GM23338 (cell line): ENCODE results near the gene AHCYL1. TPM values are rescaled to one million over a fixed set of nuclear protein-coding genes. Genes with fewer than 3 reads are reported as not detected.

Experiments
- ATAC-seq: fragments of 200-7000 bp; cut with Tn5 transposase; 3 replicates; pipeline ENCODE4 v1.9.1; 2020
- DNase-seq: peaks from one replicate; pipeline ENCODE4 v3.0.0-alpha.2; 2015; ENCODE audit warnings: low spot score
- H2AFZ ChIP-seq: fragments of 200-600 bp; sonication (generic); 2 replicates; pipeline ENCODE4 v1.8.0; 2016; ENCODE audit warnings: antibody characterized with exemption, mild to moderate bottlenecking, moderate library complexity
- H3F3A ChIP-seq: fragments of 200-600 bp; sonication (generic); replicated peaks from 2 replicates; pipeline ENCODE4 v1.8.0; 2017; ENCODE audit warnings: antibody characterized with exemption, mixed run types, low read depth
- H3K27ac ChIP-seq: fragments of 200-600 bp; sonication (generic); 2 replicates; pipeline ENCODE4 v1.6.1; 2016; ENCODE audit warnings: low read depth
- H3K27me3 ChIP-seq: fragments of 200-600 bp; sonication (generic); 2 replicates; pipeline ENCODE4 v1.8.0; 2016; ENCODE audit warnings: mild to moderate bottlenecking, mixed run types, moderate library complexity; ENCODE audit not compliant: insufficient read depth
- H3K36me3 ChIP-seq: fragments of 200-600 bp; sonication (generic); 2 replicates; pipeline ENCODE4 v1.8.0; 2016; ENCODE audit warnings: mild to moderate bottlenecking; ENCODE audit not compliant: insufficient read depth
- H3K4me1 ChIP-seq: fragments of 200-600 bp; sonication (generic); 2 replicates; pipeline ENCODE4 v1.8.0; 2016; ENCODE audit warnings: mild to moderate bottlenecking, moderate library complexity; ENCODE audit not compliant: insufficient read depth
- H3K4me2 ChIP-seq: fragments of 200-600 bp; sonication (generic); 2 replicates; pipeline ENCODE4 v1.7.1; 2017; ENCODE audit warnings: mixed run types
- H3K4me3 ChIP-seq: fragments of 200-600 bp; sonication (generic); 2 replicates; pipeline ENCODE4 v1.6.1; 2016; ENCODE audit warnings: mixed run types
- H3K79me2 ChIP-seq: fragments of 200-600 bp; sonication (generic); replicated peaks from 2 replicates; pipeline ENCODE4 v1.8.0; 2017; ENCODE audit warnings: mild to moderate bottlenecking; ENCODE audit not compliant: insufficient read depth
- H3K9me2 ChIP-seq: fragments of 200-600 bp; sonication (generic); 2 replicates; pipeline ENCODE4 v1.8.0; 2017; ENCODE audit not compliant: insufficient read depth
- H4K20me1 ChIP-seq: fragments of 200-600 bp; sonication (generic); replicated peaks from 2 replicates; pipeline ENCODE4 v1.8.0; 2017; ENCODE audit warnings: mild to moderate bottlenecking; ENCODE audit not compliant: insufficient read depth
- H3K27ac Mint-ChIP-seq: 2 replicates; pipeline ENCODE4 v1.8.0; 2020; ENCODE audit warnings: inconsistent platforms, mild to moderate bottlenecking, moderate library complexity, mixed read lengths
- H3K27me3 Mint-ChIP-seq: 3 replicates; pipeline ENCODE4 v1.8.0; 2022; ENCODE audit warnings: low read depth, mild to moderate bottlenecking, moderate library complexity, mixed read lengths, inconsistent platforms; ENCODE audit not compliant: insufficient read depth, poor library complexity
- H3K36me3 Mint-ChIP-seq: 3 replicates; pipeline ENCODE4 v1.8.0; 2021; ENCODE audit warnings: low read depth, mild to moderate bottlenecking, inconsistent platforms, moderate library complexity, mixed read lengths
- H3K4me1 Mint-ChIP-seq: 3 replicates; pipeline ENCODE4 v1.8.0; 2020; ENCODE audit warnings: mild to moderate bottlenecking, inconsistent platforms, mixed read lengths
- H3K4me3 Mint-ChIP-seq: 3 replicates; pipeline ENCODE4 v1.8.0; 2021; ENCODE audit warnings: moderate library complexity, mild to moderate bottlenecking, inconsistent platforms, mixed read lengths
- H3K9me3 Mint-ChIP-seq: 3 replicates; pipeline ENCODE4 v1.8.0; 2020; ENCODE audit warnings: moderate library complexity, mild to moderate bottlenecking, inconsistent platforms, mixed read lengths
- EZH2 ChIP-seq: fragments of 200-600 bp; sonication (generic); IDR thresholded peaks from one replicate; pipeline ENCODE4 v1.8.0; 2017; ENCODE audit warnings: antibody characterized with exemption, mild to moderate bottlenecking, low read depth; ENCODE audit not compliant: unreplicated experiment
- EZH2phosphoT487 ChIP-seq: fragments of 200-600 bp; sonication (generic); IDR thresholded peaks from one replicate; pipeline ENCODE4 v1.8.1; 2018; ENCODE audit warnings: antibody characterized with exemption; ENCODE audit not compliant: unreplicated experiment
- POLR2AphosphoS5 ChIP-seq: IDR thresholded peaks from 2 replicates; pipeline ENCODE4 v1.6.1; 2016; ENCODE audit warnings: antibody characterized with exemption, low read depth
- STAT1 ChIP-seq: IDR thresholded peaks from one replicate; pipeline ENCODE4 v1.6.1; 2016; ENCODE audit warnings: antibody characterized with exemption; ENCODE audit not compliant: unreplicated experiment
- ZNF114 ChIP-seq: fragments of 250-450 bp; sonication (Bioruptor Pico); IDR thresholded peaks from 2 replicates; pipeline ENCODE4 v1.5.0; 2020; ENCODE audit warnings: mild to moderate bottlenecking, moderate library complexity
- ZNF331 ChIP-seq: fragments of 250-450 bp; sonication (Bioruptor Pico); IDR thresholded peaks from 2 replicates; pipeline ENCODE4 v1.5.0; 2020; ENCODE audit warnings: low read depth, mild to moderate bottlenecking, moderate library complexity
- polyA plus RNA-seq: library from polyadenylated mRNA; unstranded; fragments of >200 nt; fragmentation: Nextera tagmentation; extraction: Ambion mirVana; gene quantifications from 2 replicates; pipeline ENCODE4 v1.2.1, GENCODE V29; 2016
- total RNA-seq: library from RNA; depleted of rRNA; stranded (reverse); fragments of >200 nt; shearing (Covaris generic); gene quantifications from 2 replicates; pipeline ENCODE4 v1.2.3, GENCODE V29; 2014
- TF ChIP-seq, protein P1 (sequence below): fragments of 250-450 bp; sonication (Bioruptor Pico); IDR thresholded peaks from 2 replicates; pipeline ENCODE4 v1.5.0; 2020; ENCODE audit warnings: mild to moderate bottlenecking, moderate library complexity
- TF ChIP-seq, protein P2 (sequence below): IDR thresholded peaks from one replicate; pipeline ENCODE4 v1.6.1; 2018; ENCODE audit warnings: antibody characterized with exemption; ENCODE audit not compliant: unreplicated experiment
- TF ChIP-seq, protein P3 (sequence below), 2 experiments: fragments of 200-600 bp in 1 of 2; sonication (generic) in 1 of 2; conservative IDR thresholded peaks; 2 replicates each; pipeline versions ENCODE4 v1.5.1 to v1.6.1; 2016 to 2017; ENCODE audit warnings: antibody characterized with exemption in 2 of 2, low read depth in 2 of 2, mild to moderate bottlenecking in 2 of 2, moderate library complexity in 1 of 2

The AHCYL1 gene
- total and polyA plus RNA-seq, 2 experiments from 2014 or later = 63.3 to 70.0 TPM

DNA sequence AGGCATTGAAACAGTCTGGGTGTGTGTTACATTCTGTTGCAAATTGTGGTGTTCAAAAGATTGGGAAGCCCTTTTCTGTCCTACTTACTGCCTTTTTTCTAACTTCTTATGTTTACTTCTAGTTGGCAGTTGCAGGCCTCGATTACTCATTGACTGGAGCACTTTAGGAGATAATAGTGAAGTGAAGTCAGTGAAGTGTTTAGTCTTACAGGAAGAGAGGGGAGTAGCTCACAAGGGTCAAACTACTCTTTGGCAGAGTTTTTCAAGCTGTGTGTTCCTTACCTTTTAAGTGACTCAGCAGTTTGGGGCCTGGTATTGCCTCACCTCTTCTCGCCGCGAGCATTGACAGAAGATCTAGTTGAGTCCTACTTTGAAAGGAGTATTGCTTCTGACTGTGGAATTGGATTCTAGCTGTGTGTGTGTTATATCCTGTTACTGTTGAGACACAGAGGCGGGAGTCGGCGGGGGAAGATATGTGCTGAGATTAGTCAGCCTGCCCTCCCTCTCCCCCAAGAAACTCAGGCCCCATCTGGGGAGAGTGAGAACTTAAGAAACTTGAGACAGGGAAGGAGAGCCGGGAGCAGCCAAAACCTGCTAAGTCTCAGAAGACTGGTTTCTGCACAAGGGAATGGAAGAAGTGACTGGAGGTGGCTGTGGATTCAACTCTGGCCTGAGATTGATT, 19.3 kb downstream of the AHCYL1 start:
- Histone ChIP-seq H3F3A (no peaks in the 10 kb centered on the region), H4K20me1 (peaks cover 14% of the 10 kb centered on the region; the same call in 1 of the 2 replicates), H3K36me3 (no peaks in the 10 kb centered on the region), H3K4me2 (peak overlapping the region; percentile 50), H2AFZ (no peak overlapping the region), H3K9me2 (no peaks in the 10 kb centered on the region), H3K4me3 (no peak overlapping the region), H3K27ac (peak overlapping the region; percentile 70), H3K79me2 (peaks cover 77% of the 10 kb centered on the region), H3K4me1 (peaks cover 53% of the 10 kb centered on the region), H3K27me3 (no peaks in the 10 kb centered on the region)
- Mint-ChIP-seq H3K4me1 (peaks cover 60% of the 10 kb centered on the region), H3K9me3 (no peaks in the 10 kb centered on the region), H3K36me3 (peaks cover 3% of the 10 kb centered on the region; the same call in 2 of the 3 replicates), H3K4me3 (peak overlapping the region; percentile 58), H3K27me3 (no peaks in the 10 kb centered on the region), H3K27ac (peak overlapping the region; percentile 97)
- peak; percentile 65 for DNase-seq
- TF ChIP-seq, protein P1, sequence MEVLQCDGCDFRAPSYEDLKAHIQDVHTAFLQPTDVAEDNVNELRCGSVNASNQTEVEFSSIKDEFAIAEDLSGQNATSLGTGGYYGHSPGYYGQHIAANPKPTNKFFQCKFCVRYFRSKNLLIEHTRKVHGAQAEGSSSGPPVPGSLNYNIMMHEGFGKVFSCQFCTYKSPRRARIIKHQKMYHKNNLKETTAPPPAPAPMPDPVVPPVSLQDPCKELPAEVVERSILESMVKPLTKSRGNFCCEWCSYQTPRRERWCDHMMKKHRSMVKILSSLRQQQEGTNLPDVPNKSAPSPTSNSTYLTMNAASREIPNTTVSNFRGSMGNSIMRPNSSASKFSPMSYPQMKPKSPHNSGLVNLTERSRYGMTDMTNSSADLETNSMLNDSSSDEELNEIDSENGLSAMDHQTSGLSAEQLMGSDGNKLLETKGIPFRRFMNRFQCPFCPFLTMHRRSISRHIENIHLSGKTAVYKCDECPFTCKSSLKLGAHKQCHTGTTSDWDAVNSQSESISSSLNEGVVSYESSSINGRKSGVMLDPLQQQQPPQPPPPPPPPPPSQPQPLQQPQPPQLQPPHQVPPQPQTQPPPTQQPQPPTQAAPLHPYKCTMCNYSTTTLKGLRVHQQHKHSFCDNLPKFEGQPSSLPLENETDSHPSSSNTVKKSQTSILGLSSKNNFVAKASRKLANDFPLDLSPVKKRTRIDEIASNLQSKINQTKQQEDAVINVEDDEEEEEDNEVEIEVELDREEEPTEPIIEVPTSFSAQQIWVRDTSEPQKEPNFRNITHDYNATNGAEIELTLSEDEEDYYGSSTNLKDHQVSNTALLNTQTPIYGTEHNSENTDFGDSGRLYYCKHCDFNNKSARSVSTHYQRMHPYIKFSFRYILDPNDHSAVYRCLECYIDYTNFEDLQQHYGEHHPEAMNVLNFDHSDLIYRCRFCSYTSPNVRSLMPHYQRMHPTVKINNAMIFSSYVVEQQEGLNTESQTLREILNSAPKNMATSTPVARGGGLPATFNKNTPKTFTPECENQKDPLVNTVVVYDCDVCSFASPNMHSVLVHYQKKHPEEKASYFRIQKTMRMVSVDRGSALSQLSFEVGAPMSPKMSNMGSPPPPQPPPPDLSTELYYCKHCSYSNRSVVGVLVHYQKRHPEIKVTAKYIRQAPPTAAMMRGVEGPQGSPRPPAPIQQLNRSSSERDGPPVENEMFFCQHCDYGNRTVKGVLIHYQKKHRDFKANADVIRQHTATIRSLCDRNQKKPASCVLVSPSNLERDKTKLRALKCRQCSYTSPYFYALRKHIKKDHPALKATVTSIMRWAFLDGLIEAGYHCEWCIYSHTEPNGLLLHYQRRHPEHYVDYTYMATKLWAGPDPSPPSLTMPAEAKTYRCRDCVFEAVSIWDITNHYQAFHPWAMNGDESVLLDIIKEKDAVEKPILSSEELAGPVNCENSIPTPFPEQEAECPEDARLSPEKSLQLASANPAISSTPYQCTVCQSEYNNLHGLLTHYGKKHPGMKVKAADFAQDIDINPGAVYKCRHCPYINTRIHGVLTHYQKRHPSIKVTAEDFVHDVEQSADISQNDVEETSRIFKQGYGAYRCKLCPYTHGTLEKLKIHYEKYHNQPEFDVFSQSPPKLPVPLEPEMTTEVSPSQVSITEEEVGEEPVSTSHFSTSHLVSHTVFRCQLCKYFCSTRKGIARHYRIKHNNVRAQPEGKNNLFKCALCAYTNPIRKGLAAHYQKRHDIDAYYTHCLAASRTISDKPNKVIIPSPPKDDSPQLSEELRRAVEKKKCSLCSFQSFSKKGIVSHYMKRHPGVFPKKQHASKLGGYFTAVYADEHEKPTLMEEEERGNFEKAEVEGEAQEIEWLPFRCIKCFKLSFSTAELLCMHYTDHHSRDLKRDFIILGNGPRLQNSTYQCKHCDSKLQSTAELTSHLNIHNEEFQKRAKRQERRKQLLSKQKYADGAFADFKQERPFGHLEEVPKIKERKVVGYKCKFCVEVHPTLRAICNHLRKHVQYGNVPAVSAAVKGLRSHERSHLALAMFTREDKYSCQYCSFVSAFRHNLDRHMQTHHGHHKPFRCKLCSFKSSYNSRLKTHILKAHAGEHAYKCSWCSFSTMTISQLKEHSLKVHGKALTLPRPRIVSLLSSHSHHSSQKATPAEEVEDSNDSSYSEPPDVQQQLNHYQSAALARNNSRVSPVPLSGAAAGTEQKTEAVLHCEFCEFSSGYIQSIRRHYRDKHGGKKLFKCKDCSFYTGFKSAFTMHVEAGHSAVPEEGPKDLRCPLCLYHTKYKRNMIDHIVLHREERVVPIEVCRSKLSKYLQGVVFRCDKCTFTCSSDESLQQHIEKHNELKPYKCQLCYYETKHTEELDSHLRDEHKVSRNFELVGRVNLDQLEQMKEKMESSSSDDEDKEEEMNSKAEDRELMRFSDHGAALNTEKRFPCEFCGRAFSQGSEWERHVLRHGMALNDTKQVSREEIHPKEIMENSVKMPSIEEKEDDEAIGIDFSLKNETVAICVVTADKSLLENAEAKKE (CRISPR knock-in tag) = 0 out of 2 replicates have a peak, but pooled peaks have one; percentile 6
- no peak for TF ChIP-seq STAT1
- ATAC-seq = peak; percentile 72

DNA sequence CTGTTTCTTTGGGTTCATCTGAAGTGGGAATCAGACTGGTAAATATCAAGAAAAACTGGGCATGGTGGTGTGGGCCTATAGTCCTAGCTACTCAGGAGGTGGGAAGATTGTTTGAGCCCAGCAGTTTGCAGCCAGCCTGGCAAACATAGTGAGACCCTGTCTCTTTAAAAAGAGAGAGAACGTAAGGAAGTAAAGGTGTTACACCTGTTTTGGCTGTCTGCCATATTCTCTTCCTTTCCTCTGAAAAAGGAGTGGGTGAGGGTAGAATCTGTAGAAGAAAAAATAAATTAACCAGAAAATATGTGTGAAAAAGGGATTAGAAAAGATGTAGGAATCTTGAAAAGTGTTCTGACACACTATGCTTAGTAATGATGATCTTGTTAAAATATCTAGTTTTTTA, 20.0 kb downstream of the AHCYL1 start:
- H2AFZ ChIP-seq = no peak overlapping the region
- H3K4me1 ChIP-seq = peaks cover 53% of the 10 kb centered on the region
- H4K20me1 ChIP-seq = peaks cover 14% of the 10 kb centered on the region; the same call in 1 of the 2 replicates
- peak overlapping the region; percentile 70 for H3K27ac ChIP-seq
- ATAC-seq (peak; percentile 31), DNase-seq (no peak)
- H3K4me3 Mint-ChIP-seq = peak overlapping the region; percentile 58
- no peaks in the 10 kb centered on the region for H3K27me3 Mint-ChIP-seq
- H3K79me2 ChIP-seq = peaks cover 71% of the 10 kb centered on the region
- no peaks in the 10 kb centered on the region for H3K9me2 ChIP-seq
- peak overlapping the region; percentile 50 for H3K4me2 ChIP-seq
- H3K4me3 ChIP-seq = no peak overlapping the region
- H3F3A ChIP-seq = no peaks in the 10 kb centered on the region
- peaks cover 6% of the 10 kb centered on the region; the same call in 1 of the 2 replicates for H3K36me3 ChIP-seq
- H3K27ac Mint-ChIP-seq = peak overlapping the region; percentile 97
- H3K27me3 ChIP-seq = no peaks in the 10 kb centered on the region
- no peaks in the 10 kb centered on the region for H3K9me3 Mint-ChIP-seq
- H3K4me1 Mint-ChIP-seq = peaks cover 60% of the 10 kb centered on the region
- peaks cover 10% of the 10 kb centered on the region for H3K36me3 Mint-ChIP-seq
- TF ChIP-seq EZH2phosphoT487 = no peak
- TF ChIP-seq, protein P2, sequence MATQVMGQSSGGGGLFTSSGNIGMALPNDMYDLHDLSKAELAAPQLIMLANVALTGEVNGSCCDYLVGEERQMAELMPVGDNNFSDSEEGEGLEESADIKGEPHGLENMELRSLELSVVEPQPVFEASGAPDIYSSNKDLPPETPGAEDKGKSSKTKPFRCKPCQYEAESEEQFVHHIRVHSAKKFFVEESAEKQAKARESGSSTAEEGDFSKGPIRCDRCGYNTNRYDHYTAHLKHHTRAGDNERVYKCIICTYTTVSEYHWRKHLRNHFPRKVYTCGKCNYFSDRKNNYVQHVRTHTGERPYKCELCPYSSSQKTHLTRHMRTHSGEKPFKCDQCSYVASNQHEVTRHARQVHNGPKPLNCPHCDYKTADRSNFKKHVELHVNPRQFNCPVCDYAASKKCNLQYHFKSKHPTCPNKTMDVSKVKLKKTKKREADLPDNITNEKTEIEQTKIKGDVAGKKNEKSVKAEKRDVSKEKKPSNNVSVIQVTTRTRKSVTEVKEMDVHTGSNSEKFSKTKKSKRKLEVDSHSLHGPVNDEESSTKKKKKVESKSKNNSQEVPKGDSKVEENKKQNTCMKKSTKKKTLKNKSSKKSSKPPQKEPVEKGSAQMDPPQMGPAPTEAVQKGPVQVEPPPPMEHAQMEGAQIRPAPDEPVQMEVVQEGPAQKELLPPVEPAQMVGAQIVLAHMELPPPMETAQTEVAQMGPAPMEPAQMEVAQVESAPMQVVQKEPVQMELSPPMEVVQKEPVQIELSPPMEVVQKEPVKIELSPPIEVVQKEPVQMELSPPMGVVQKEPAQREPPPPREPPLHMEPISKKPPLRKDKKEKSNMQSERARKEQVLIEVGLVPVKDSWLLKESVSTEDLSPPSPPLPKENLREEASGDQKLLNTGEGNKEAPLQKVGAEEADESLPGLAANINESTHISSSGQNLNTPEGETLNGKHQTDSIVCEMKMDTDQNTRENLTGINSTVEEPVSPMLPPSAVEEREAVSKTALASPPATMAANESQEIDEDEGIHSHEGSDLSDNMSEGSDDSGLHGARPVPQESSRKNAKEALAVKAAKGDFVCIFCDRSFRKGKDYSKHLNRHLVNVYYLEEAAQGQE = no peak
- TF ChIP-seq ZNF114 (CRISPR knock-in tag) = no peak
- no peak for TF ChIP-seq STAT1
- TF ChIP-seq POLR2AphosphoS5 = no peak
- no peak for TF ChIP-seq ZNF331
- no peak for TF ChIP-seq EZH2
- TF ChIP-seq, protein P3, sequence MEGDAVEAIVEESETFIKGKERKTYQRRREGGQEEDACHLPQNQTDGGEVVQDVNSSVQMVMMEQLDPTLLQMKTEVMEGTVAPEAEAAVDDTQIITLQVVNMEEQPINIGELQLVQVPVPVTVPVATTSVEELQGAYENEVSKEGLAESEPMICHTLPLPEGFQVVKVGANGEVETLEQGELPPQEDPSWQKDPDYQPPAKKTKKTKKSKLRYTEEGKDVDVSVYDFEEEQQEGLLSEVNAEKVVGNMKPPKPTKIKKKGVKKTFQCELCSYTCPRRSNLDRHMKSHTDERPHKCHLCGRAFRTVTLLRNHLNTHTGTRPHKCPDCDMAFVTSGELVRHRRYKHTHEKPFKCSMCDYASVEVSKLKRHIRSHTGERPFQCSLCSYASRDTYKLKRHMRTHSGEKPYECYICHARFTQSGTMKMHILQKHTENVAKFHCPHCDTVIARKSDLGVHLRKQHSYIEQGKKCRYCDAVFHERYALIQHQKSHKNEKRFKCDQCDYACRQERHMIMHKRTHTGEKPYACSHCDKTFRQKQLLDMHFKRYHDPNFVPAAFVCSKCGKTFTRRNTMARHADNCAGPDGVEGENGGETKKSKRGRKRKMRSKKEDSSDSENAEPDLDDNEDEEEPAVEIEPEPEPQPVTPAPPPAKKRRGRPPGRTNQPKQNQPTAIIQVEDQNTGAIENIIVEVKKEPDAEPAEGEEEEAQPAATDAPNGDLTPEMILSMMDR (conservative IDR thresholded peaks at IDR 0.05; ENCODE audit: low read depth in 2 of 2) = no peak
